Measurements from ENCODE around the gene RHBDF2. TPM values are rescaled to one million over a fixed set of nuclear protein-coding genes. Genes with fewer than 3 reads are reported as not detected.

RHBDF2 gene
- total RNA-seq, 1 donor from 2014 or later: 0.79 TPM

- TF ChIP-seq CTCF (IDR thresholded peaks at IDR 0.05) (no peak), EZH2 (IDR thresholded peaks at IDR 0.05) (no peak), EZH2phosphoT487 (IDR thresholded peaks at IDR 0.05) (no peak)
- no peak for DNase-seq (ENCODE audit: low spot score)
- Histone ChIP-seq H3F3A (ENCODE audit: low read depth) (peaks cover 6% of the 10 kb centered on the region), H3K4me1 (peaks cover 17% of the 10 kb centered on the region), H3K4me3 (no peak overlapping the region), H3K27ac (no peak overlapping the region), H3K27me3 (no peaks in the 10 kb centered on the region), H3K9me3 (ENCODE audit: low read depth) (no peaks in the 10 kb centered on the region), H3K4me2 (no peak overlapping the region), H4K20me1 (ENCODE audit: low read depth) (peaks cover 63% of the 10 kb centered on the region), H2AFZ (replicated peaks) (no peak overlapping the region), H3K36me3 (no peaks in the 10 kb centered on the region), H3K79me2 (ENCODE audit: low read depth) (peaks cover 71% of the 10 kb centered on the region), H3K9ac (no peak overlapping the region)
- H3K36me3 Mint-ChIP-seq: peaks cover 9% of the 10 kb centered on the region
- no peak overlapping the region for H3K4me3 Mint-ChIP-seq
- peaks cover 11% of the 10 kb centered on the region for H3K9me3 Mint-ChIP-seq
- H3K27me3 Mint-ChIP-seq (ENCODE audit: insufficient read depth, low read depth): no peaks in the 10 kb centered on the region
- H3K4me1 Mint-ChIP-seq: peaks cover 14% of the 10 kb centered on the region
- H3K27ac Mint-ChIP-seq: no peak overlapping the region
These were observed 73.6 kb downstream of the RHBDF2 start for GRCh38 chr17:76427501-76428231.

- Histone ChIP-seq H3K9me3 (ENCODE audit: low read depth) (no peaks in the 10 kb centered on the region), H4K20me1 (ENCODE audit: low read depth) (peaks cover 61% of the 10 kb centered on the region), H3K4me2 (no peak overlapping the region), H3K9ac (no peak overlapping the region), H3K27me3 (no peaks in the 10 kb centered on the region), H3K4me1 (peaks cover 11% of the 10 kb centered on the region), H3K79me2 (ENCODE audit: low read depth) (peaks cover 63% of the 10 kb centered on the region), H2AFZ (replicated peaks) (no peak overlapping the region), H3K36me3 (no peaks in the 10 kb centered on the region), H3K27ac (no peak overlapping the region), H3K4me3 (no peak overlapping the region), H3F3A (ENCODE audit: low read depth) (peaks cover 3% of the 10 kb centered on the region)
- Mint-ChIP-seq H3K4me1 (peaks cover 10% of the 10 kb centered on the region), H3K27ac (no peak overlapping the region), H3K36me3 (peaks cover 17% of the 10 kb centered on the region), H3K4me3 (no peak overlapping the region), H3K9me3 (peaks cover 12% of the 10 kb centered on the region), H3K27me3 (ENCODE audit: insufficient read depth, low read depth) (peaks cover 4% of the 10 kb centered on the region)
- TF ChIP-seq CTCF (IDR thresholded peaks at IDR 0.05) (no peak), EZH2 (IDR thresholded peaks at IDR 0.05) (no peak), EZH2phosphoT487 (IDR thresholded peaks at IDR 0.05) (no peak)
- no peak for DNase-seq (ENCODE audit: low spot score)
These were observed 74.4 kb downstream of the RHBDF2 start for GRCh38 chr17:76426853-76427252.

DNA sequence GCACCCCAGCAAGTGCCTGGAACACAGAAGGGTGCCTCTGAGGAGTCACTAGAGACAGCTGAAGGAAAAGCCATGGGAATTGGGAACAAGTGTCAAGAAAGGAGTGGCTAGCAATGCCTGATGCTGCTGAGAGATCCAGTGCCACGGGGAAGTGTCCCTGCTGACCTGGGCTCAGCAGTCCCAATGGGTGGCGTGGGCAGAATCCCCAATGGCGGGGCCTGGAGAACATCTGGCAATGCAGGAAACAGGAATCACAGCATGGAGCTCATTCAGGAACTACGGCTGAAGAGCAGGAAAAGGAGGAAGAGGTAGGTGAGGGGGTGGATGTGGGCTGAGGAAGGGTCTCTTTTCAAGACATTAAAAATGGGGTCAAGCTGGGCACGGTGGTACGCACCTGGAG lies 78.4 kb downstream of the RHBDF2 start:
- H3K4me1 ChIP-seq: no peaks in the 10 kb centered on the region
- H3K9me3 ChIP-seq (ENCODE audit: low read depth): no peaks in the 10 kb centered on the region
- no peak overlapping the region for H2AFZ ChIP-seq (replicated peaks)
- Mint-ChIP-seq H3K4me3 (no peak overlapping the region), H3K36me3 (peaks cover 28% of the 10 kb centered on the region), H3K27me3 (ENCODE audit: insufficient read depth, low read depth) (peaks cover 9% of the 10 kb centered on the region), H3K27ac (no peak overlapping the region), H3K9me3 (peaks cover 10% of the 10 kb centered on the region), H3K4me1 (peaks cover 10% of the 10 kb centered on the region)
- no peak overlapping the region for H3K9ac ChIP-seq
- H4K20me1 ChIP-seq (ENCODE audit: low read depth): peaks cover 53% of the 10 kb centered on the region
- no peak for DNase-seq (ENCODE audit: low spot score)
- no peak for TF ChIP-seq EZH2phosphoT487 (IDR thresholded peaks at IDR 0.05)
- TF ChIP-seq EZH2 (IDR thresholded peaks at IDR 0.05): no peak
- no peak for TF ChIP-seq CTCF (IDR thresholded peaks at IDR 0.05)
- H3K79me2 ChIP-seq (ENCODE audit: low read depth): peaks cover 66% of the 10 kb centered on the region
- H3K27me3 ChIP-seq: no peaks in the 10 kb centered on the region
- H3K4me3 ChIP-seq: no peak overlapping the region
- no peak overlapping the region for H3K27ac ChIP-seq
- H3K36me3 ChIP-seq: no peaks in the 10 kb centered on the region
- H3K4me2 ChIP-seq: no peak overlapping the region
- no peaks in the 10 kb centered on the region for H3F3A ChIP-seq (ENCODE audit: low read depth)

Data from neural progenitor cell (in vitro differentiated cells).